AG09319 (cell line): ENCODE data around the gene PDZD11.

Source experiments
- DNase-seq: peaks from one replicate; pipeline ENCODE4 v3.0.0-alpha.2; 2010; ENCODE audit warnings: low read depth; ENCODE audit errors: extremely low read depth
- TF ChIP-seq, protein P1 (sequence below): IDR thresholded peaks from 2 replicates; pipeline ENCODE4 v1.5.1; 2011; ENCODE audit warnings: low read depth, mild to moderate bottlenecking, inconsistent platforms, low read length, moderate library complexity

Gene PDZD11

DNA sequence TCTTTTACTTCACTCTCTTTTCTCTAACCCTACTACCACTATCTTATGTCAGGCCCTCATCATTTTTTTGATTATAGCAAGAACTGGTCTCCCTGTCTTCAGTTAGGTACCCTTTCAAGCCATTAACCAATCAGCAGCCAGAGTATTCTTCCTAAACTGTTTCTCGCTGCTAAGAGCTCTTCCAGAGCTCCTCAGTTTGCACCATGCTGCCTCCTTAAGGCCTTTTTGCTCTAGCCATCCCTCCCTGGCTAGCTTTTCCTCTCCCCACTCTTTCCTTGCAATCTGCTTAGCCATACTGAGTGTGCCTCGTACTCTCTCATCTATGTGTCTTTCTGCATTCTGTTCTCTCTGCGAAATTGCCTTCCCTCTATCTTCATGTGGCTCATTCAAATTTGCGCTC, 33.1 kb upstream of the PDZD11 start:
- no peak for DNase-seq
- TF ChIP-seq, protein P1, sequence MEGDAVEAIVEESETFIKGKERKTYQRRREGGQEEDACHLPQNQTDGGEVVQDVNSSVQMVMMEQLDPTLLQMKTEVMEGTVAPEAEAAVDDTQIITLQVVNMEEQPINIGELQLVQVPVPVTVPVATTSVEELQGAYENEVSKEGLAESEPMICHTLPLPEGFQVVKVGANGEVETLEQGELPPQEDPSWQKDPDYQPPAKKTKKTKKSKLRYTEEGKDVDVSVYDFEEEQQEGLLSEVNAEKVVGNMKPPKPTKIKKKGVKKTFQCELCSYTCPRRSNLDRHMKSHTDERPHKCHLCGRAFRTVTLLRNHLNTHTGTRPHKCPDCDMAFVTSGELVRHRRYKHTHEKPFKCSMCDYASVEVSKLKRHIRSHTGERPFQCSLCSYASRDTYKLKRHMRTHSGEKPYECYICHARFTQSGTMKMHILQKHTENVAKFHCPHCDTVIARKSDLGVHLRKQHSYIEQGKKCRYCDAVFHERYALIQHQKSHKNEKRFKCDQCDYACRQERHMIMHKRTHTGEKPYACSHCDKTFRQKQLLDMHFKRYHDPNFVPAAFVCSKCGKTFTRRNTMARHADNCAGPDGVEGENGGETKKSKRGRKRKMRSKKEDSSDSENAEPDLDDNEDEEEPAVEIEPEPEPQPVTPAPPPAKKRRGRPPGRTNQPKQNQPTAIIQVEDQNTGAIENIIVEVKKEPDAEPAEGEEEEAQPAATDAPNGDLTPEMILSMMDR = no peak

DNA sequence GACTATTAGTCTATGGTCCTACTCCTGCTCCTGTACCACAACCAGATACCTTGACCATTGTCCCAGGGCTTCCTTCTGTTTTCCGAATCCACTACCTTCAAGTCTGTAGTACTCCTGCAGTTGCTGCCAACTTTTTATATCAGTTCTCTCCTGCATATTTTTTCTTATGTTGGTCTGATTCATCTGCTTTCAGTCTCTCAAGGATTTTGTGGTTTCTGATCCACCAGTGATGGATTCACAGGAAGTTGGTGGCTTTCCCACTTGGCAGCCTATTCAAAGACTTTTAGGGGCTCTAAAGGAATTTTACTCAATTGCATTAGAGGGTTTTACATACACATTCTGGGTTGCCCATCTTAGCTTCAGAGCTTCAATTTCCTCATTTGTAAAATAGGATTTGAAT, 23.8 kb upstream of the PDZD11 start:
- no peak for DNase-seq

DNA sequence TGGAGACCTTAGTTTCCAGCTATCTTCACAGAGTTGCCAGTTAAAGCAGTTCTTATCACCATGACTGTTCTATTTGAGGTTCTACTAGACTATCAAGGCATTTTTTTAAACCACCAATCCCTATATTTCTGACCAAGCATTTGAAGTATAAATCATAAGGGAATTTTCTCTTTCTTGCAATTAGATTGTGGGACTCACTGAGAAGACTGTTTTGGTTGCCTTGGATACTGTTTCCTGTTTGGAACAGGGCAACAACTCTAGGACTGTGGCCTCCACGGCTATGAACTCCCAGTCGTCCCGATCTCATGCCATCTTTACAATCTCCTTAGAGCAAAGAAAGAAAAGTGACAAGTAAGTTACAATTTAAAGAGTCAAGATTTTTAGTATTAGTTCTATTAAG, 12.0 kb upstream of the PDZD11 start:
- TF ChIP-seq, protein P1 = no peak
- DNase-seq = peak; percentile 16

More for the DNA sequence above, 23.8 kb upstream of the PDZD11 start:
- TF ChIP-seq, protein P1 = no peak

DNA sequence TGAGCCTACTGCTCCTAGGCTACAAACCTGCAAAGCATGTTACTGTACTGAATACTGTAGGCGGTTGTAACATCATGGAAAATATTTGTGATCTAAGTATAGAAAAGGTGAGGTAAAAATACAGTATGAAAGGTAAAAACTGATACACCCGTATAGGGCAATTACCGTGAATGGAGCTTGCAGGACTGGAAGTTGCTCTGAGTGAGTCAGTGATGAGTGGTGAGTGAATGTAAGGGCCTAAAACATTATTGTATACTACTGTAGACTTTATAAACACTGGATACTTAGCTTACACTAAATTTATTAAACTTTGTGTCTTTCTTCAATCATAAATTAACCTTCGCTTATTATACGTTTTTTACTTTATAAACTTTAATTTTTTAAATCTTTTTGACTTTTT, 3.9 kb upstream of the PDZD11 start:
- TF ChIP-seq, protein P1 = no peak

DNA sequence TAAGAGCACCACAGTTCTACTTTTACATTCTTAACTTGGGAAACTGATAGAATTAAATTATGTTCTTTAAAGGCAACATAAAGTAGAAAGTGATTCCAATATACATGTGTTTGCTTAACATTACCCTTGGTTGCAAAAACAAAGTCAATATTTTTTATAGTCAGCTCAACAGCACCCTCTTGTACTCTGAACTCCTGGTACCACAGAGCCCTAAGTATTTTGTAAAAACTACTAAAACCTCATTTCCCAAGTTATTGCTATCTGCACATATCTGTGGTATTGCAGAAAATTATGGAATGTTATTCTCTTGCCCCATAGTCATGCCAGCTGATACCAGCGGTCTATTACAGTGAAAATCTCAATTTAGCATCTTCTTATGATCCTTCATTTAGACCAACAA, 3.1 kb upstream of the PDZD11 start:
- no peak for DNase-seq
- TF ChIP-seq, protein P1 = no peak; the same call in 1 of the 2 replicates

More for the DNA sequence above, 3.9 kb upstream of the PDZD11 start:
- no peak for DNase-seq

DNA sequence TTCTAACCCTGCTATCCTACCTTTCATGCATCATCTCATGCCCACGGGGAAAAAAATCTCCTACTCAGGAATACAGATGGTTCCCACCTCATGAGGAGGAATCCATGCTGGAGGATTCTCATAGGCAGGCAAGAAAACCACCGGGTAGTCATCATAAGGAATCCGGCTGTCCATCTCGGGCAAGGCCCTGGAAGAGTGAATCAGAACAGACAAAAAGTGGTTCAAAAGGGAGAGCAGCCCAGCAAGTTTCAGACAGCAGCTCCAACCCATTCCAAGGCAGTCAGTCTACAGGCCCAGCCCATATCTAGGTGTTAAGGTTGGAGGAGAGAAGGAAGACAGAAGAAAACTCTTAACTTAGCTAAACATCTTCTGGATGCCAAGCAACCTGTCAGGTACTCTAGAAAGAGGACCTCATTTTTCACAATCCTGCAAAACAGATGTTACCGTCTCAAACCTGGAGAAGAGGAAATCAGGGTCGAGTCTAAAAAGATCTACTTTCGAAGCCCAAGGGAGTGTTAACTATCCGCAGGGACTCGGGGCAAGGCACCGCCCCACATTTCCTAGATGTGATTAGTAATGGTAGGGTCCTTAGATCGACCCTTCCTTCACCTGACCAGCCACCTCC, 447 bp downstream of the PDZD11 start:
- no peak for DNase-seq
- TF ChIP-seq, protein P1 = no peak

DNA sequence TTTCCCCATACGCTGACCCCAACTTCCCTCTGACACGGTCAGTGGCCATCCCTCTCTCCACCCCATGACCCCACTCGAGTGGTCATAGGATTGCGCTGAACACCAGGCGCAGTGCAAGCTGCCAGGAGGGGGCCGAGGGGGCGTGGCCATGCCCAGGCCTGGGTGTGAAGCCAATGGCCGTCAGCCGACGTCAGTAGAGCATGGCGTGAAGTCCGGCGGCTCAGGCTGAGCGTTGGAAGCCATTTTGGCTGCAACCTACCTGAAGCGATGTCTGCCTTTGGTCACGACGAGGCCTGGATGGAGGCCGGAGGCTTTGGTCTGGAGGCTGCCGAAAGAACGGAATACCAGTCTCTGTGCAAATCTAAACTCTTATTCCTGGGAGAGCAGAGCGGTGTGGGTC, 7.8 kb downstream of the PDZD11 start, which contains the start of gene RAB41:
RAB41 (plus strand) TSS at position 222 of the 400 bp plus-strand sequence; CDS start at position 268, 46 bp downstream.
- TF ChIP-seq, protein P1 = no peak
- no peak for DNase-seq
